B cell (primary cell): ENCODE results near the gene GUCA1A.

Experiments
- CTCF ChIP-seq: fragments of 200-600 bp; IDR thresholded peaks from one replicate; pipeline ENCODE4 v1.8.0; 2022; ENCODE audit warnings: antibody characterized with exemption, mild to moderate bottlenecking
- EZH2 ChIP-seq: IDR thresholded peaks from 2 replicates; pipeline ENCODE4 v1.6.1; 2012; ENCODE audit warnings: borderline replicate concordance, low read depth, mild to moderate bottlenecking, moderate library complexity, low read length; ENCODE audit not compliant: insufficient read depth, poor library complexity, severe bottlenecking

GRCh38 chr6:42217519-42218367 lies 44.6 kb downstream of the GUCA1A start, which contains the start of gene MRPS10:
- TF ChIP-seq CTCF = no peak
- no peak for TF ChIP-seq EZH2
